Activated CD4-positive, alpha-beta T cell treated with anti-CD3 and anti-CD28 coated beads, Interleukin-2, amount 50 U/mL, for 4 hours (primary cell): ENCODE measurements around the gene SP9.
"Not testable (repeated sequence)": the region's sequence is repeated elsewhere in the genome, so short reads cannot be mapped to it uniquely, and the experiment has no call there.

ENCODE experiments used
- DNase-seq, 2 experiments: peaks; one replicate each; pipeline ENCODE4 v3.0.0-alpha.2; 2020

Gene SP9

GRCh38 chr2:174344716-174345461 is 10.1 kb downstream of the SP9 start:
- no peak for DNase-seq

GRCh38 chr2:174350018-174350417 is 15.3 kb downstream of the SP9 start:
- DNase-seq, result no peak

GRCh38 chr2:174350593-174351181 is 15.9 kb downstream of the SP9 start:
- no peak for DNase-seq

DNA sequence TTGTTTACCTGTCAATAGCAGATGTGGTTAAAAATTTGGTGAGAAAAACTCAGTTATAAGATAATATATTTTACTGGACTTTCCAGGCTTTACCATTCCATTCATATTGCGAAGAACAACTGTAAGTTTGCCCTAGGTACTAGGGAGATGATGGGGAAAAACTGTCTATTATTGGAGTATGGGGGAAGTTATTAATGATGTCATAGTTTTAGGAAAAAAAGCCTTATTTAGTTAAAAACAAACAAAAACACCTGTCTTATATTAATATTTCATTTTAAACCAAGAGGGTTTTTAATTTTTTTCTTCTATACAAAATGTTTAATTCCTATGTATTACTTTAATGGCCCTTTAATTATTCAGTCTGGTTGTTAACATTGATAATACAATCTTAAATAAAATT is 18.2 kb downstream of the SP9 start:
- DNase-seq, result no peak

DNA sequence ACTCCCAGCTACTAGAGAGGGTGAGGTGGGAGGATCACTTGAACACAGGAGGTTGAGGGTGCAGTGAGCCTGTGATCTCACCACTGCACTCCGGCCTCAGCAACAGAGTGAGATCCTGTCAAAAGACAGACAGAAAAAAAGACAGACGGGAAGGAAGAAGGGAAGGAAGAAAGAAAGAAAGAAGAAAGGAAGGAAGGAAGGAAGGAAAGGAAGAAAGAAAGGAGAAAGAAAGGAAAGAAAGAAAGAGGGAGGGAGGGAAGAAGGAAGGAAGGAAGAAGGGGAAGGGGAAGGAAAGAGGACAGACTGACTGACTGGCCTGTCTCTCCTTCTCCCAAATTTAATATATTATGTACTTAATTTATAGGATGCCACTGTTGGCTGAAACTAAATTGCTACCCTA is 21.6 kb downstream of the SP9 start:
- no peak for DNase-seq

DNA sequence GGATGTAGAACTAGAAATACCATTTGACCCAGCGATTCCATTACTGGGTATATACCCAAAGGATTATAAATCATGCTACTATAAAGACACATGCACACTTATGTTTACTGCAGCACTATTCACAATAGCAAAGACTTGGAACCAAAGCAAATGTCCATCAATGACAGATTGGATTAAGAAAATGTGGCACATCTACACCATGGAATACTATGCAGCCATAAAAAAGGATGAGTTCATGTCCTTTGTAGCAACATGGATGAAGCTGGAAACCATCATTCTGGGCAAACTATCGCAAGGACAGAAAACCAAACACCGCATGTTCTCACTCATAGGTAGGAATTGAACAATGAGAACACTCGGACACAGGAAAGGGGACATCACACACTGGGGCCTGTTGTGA is 24.9 kb downstream of the SP9 start:
- DNase-seq, result not testable (repeated sequence)

- DNase-seq, result no peak
Observed at GRCh38 chr2:174362949-174363348, 28.2 kb downstream of the SP9 start.

DNA sequence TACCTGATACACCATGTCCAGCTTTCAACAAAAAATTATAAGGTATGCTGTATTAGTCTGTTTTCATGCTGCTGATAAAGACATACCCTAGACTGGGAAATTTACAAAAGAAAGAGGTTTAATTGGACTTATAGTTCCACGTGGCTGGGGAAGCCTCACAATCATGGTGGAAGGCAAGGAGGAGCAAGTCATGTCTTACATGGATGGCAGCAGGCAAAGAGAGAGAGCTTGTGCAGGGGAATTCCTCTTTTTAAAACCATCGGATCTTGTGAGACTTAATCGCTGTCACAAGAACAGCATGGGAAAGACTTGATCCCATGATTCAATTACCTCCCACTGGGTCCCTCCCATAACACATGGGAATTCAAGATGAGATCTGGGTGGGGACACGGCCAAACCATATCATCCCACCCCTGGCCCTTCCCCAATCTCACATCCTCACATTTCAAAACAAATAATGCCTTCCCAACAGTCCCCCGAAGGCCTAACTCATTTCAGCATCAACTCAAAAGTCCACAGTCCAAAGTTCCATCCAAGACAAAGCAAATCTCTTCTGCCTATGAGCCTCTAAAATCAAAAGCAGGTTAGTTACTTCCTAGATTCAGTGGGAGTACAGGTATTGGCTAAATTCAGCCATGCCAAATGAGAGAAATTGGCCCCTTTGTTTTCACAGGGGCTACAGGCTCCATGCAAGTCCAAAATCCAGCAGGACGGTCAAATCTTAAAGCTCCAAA is 28.9 kb downstream of the SP9 start:
- not testable (repeated sequence) for DNase-seq

DNA sequence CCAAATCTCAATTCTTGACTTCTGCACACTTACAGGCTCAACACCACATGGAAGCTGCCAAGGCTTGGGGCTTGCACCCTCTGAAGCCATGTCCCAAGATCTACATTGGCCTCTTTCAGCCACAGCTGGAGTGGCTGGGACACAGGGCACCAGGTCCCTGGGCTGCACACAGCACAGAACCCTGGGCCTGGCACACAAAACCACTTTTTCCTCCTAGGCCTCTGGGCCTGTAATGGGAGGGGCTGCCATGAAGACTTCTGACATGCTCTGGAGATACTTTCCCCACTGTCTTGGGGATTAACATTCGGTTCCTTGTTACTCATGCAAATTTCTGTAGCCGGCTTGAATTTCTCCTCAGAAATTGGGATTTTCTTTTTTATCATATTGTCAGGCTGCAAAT is 29.9 kb downstream of the SP9 start:
- DNase-seq, result no peak

DNA sequence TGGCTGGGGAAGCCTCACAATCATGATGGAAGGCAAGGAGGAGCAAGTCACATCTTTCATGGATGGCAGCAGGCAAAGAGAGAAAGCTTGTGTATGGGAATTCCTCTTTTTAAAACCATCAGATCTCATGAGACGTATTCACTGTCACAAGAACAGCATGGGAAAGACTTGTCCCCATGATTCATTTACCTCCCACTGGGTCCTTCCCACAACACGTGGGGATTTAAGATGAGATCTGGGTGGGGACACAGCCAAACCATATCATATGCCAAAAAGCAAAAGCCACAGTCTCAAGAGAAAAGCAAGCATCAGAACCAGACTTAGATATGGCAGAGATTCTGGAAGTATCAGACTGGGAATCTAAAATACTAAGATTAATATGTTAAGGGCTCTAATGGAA is 30.8 kb downstream of the SP9 start:
- no peak for DNase-seq

- DNase-seq, result no peak
Observed at GRCh38 chr2:174368691-174369090, 33.9 kb downstream of the SP9 start.

DNA sequence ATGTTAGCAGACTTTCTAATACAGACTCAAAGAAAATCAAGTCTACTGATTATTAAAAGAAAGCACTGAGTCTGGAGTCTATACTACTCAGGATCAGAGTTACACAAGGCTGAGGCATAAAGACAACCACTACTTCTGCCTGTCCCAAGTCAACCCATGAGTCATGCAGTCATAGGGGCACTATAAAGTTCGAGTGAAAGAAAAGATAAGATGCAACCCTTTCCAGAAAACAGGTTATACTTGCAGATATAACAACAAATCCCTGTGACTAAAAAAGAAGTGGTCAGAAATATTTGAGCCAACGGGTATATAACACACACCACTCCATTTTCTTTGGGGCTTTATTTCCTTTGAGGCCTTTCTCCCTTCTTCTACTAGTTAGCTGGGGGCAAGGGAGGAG is 42.2 kb downstream of the SP9 start:
- DNase-seq, result no peak

GRCh38 chr2:174383796-174384195 is 49.0 kb downstream of the SP9 start:
- DNase-seq, result no peak

GRCh38 chr2:174385201-174385600 is 50.4 kb downstream of the SP9 start:
- DNase-seq, result no peak
